H9 (cell line): ENCODE measurements around the gene IFI44. TPM values are rescaled to one million over a fixed set of nuclear protein-coding genes. Genes with fewer than 3 reads are reported as not detected.

Source experiments
- DNase-seq: peaks from one replicate; pipeline ENCODE4 v3.0.0-alpha.2; 2017
- H2AFZ ChIP-seq: one replicate; pipeline ENCODE4 v1.6.1; 2013; ENCODE audit warnings: mild to moderate bottlenecking, low read length, control low read depth, moderate library complexity
- H2AK5ac ChIP-seq: 2 replicates; pipeline ENCODE4 v1.6.1; 2013; ENCODE audit warnings: low read length, control low read depth, mixed read lengths; ENCODE audit not compliant: insufficient read length
- H2BK120ac ChIP-seq: one replicate; pipeline ENCODE4 v1.6.1; 2013; ENCODE audit warnings: low read depth, mild to moderate bottlenecking, low read length, control low read depth, inconsistent platforms; ENCODE audit not compliant: poor library complexity, severe bottlenecking
- H2BK12ac ChIP-seq: 2 replicates; pipeline ENCODE4 v1.6.1; 2013; ENCODE audit warnings: low read length, control low read depth, mixed read lengths, low read depth; ENCODE audit not compliant: insufficient read length
- H2BK15ac ChIP-seq: 2 replicates; pipeline ENCODE4 v1.6.1; 2013; ENCODE audit warnings: low read depth, low read length, control low read depth
- H2BK20ac ChIP-seq: one replicate; pipeline ENCODE4 v1.6.1; 2013; ENCODE audit warnings: low read depth, mild to moderate bottlenecking, low read length, control low read depth, inconsistent platforms; ENCODE audit not compliant: poor library complexity, severe bottlenecking
- H2BK5ac ChIP-seq: 2 replicates; pipeline ENCODE4 v1.6.1; 2013; ENCODE audit warnings: low read length, control low read depth, mixed read lengths; ENCODE audit not compliant: insufficient read length
- H3K14ac ChIP-seq: 2 replicates; pipeline ENCODE4 v1.6.1; 2013; ENCODE audit warnings: low read length, control low read depth; ENCODE audit not compliant: insufficient read depth
- H3K18ac ChIP-seq: 2 replicates; pipeline ENCODE4 v1.6.1; 2013; ENCODE audit warnings: low read depth, mild to moderate bottlenecking, mixed read lengths, low read length, control low read depth; ENCODE audit not compliant: insufficient read length
- H3K23ac ChIP-seq: 2 replicates; pipeline ENCODE4 v1.6.1; 2013; ENCODE audit warnings: low read length, control low read depth, mixed read lengths, low read depth; ENCODE audit not compliant: insufficient read length
- H3K23me2 ChIP-seq: 2 replicates; pipeline ENCODE4 v1.6.1; 2013; ENCODE audit warnings: low read depth, mild to moderate bottlenecking, mixed read lengths, low read length, control low read depth; ENCODE audit not compliant: insufficient read length, poor library complexity, severe bottlenecking
- H3K27ac ChIP-seq: 2 replicates; pipeline ENCODE4 v1.5.1; 2013; ENCODE audit warnings: low read length, control low read depth, mixed read lengths, low read depth; ENCODE audit not compliant: insufficient read length
- H3K27me3 ChIP-seq: 2 replicates; pipeline ENCODE4 v1.6.1; 2013; ENCODE audit warnings: low read length, control low read depth, inconsistent platforms; ENCODE audit not compliant: insufficient read depth
- H3K4ac ChIP-seq: 2 replicates; pipeline ENCODE4 v1.6.1; 2013; ENCODE audit warnings: low read depth, mild to moderate bottlenecking, control low read depth, inconsistent platforms, low read length, moderate library complexity
- H3K4me1 ChIP-seq: 2 replicates; pipeline ENCODE4 v1.6.1; 2013; ENCODE audit warnings: low read length, control low read depth, inconsistent platforms; ENCODE audit not compliant: insufficient read depth
- H3K4me2 ChIP-seq: 2 replicates; pipeline ENCODE4 v1.6.1; 2013; ENCODE audit warnings: low read length, control low read depth, mixed read lengths; ENCODE audit not compliant: insufficient read length, insufficient read depth
- H3K56ac ChIP-seq: 2 replicates; pipeline ENCODE4 v1.6.1; 2013; ENCODE audit warnings: low read depth, mild to moderate bottlenecking, mixed read lengths, low read length, control low read depth; ENCODE audit not compliant: insufficient read length
- H3K79me1 ChIP-seq: 2 replicates; pipeline ENCODE4 v1.6.1; 2013; ENCODE audit warnings: low read depth, mild to moderate bottlenecking, moderate library complexity, low read length, control low read depth, inconsistent platforms; ENCODE audit not compliant: insufficient read depth, poor library complexity, severe bottlenecking
- H3K79me2 ChIP-seq: 2 replicates; pipeline ENCODE4 v1.6.1; 2013; ENCODE audit warnings: low read length, control low read depth, inconsistent platforms; ENCODE audit not compliant: insufficient read depth
- H3K9ac ChIP-seq: 2 replicates; pipeline ENCODE4 v1.6.1; 2013; ENCODE audit warnings: low read length, control low read depth, mixed read lengths; ENCODE audit not compliant: insufficient read length; ENCODE audit errors: extremely low read depth
- H3K9me3 ChIP-seq: one replicate; pipeline ENCODE4 v1.6.1; 2013; ENCODE audit warnings: low read depth, low read length, inconsistent platforms; ENCODE audit not compliant: control insufficient read depth
- H3T11ph ChIP-seq: one replicate; pipeline ENCODE4 v1.6.1; 2013; ENCODE audit warnings: mild to moderate bottlenecking, low read length, control low read depth, inconsistent platforms
- H4K20me1 ChIP-seq: one replicate; pipeline ENCODE4 v1.6.1; 2013; ENCODE audit not compliant: control insufficient read depth, insufficient read length, insufficient read depth
- H4K5ac ChIP-seq: 2 replicates; pipeline ENCODE4 v1.6.1; 2013; ENCODE audit warnings: low read depth, mild to moderate bottlenecking, mixed read lengths, low read length, control low read depth; ENCODE audit not compliant: insufficient read length
- H4K8ac ChIP-seq: replicated peaks from 2 replicates; pipeline ENCODE4 v1.6.1; 2013; ENCODE audit warnings: low read length, control low read depth, mixed read lengths, low read depth; ENCODE audit not compliant: insufficient read length
- H4K91ac ChIP-seq: 2 replicates; pipeline ENCODE4 v1.6.1; 2013; ENCODE audit warnings: low read depth, mild to moderate bottlenecking, moderate library complexity, mixed read lengths, low read length, control low read depth; ENCODE audit not compliant: insufficient read length
- H3K27ac Mint-ChIP-seq, 3 experiments: 2 replicates in 2 of 3; 3 replicates in 1 of 3; pipeline ENCODE4 v1.8.0; 2020 to 2021; ENCODE audit warnings: mixed read lengths in 3 of 3, mild to moderate bottlenecking in 1 of 3, moderate library complexity in 1 of 3
- H3K27me3 Mint-ChIP-seq: 2 replicates; pipeline ENCODE4 v1.8.0; 2021; ENCODE audit warnings: low read depth, mild to moderate bottlenecking, moderate library complexity, mixed read lengths
- H3K36me3 Mint-ChIP-seq, 3 experiments: 2 replicates in 2 of 3; 3 replicates in 1 of 3; pipeline ENCODE4 v1.8.0; 2020 to 2021; ENCODE audit warnings: low read depth in 3 of 3, mixed read lengths in 3 of 3; ENCODE audit not compliant: insufficient read depth in 1 of 3
- H3K4me1 Mint-ChIP-seq, 2 experiments: 2 replicates each; pipeline ENCODE4 v1.8.0; 2020; ENCODE audit warnings: mixed read lengths in 2 of 2
- H3K4me3 Mint-ChIP-seq, 2 experiments: 2 replicates in 1 of 2; 3 replicates in 1 of 2; pipeline ENCODE4 v1.8.0; 2020 to 2021; ENCODE audit warnings: mild to moderate bottlenecking in 2 of 2, mixed read lengths in 2 of 2, moderate library complexity in 1 of 2
- H3K9me3 Mint-ChIP-seq, 2 experiments: 2 replicates in 1 of 2; 3 replicates in 1 of 2; pipeline ENCODE4 v1.8.0; 2020; ENCODE audit warnings: mild to moderate bottlenecking in 2 of 2, mixed read lengths in 2 of 2, moderate library complexity in 1 of 2
- WGBS: extraction: QIAGEN DNeasy Blood & Tissue Kit; methylation state at CpG from one replicate; pipeline ENCODE4 v1.1.7; 2013; ENCODE audit warnings: missing lambda C conversion rate, low lambda C conversion rate, mixed read lengths; ENCODE audit not compliant: insufficient read length; ENCODE audit errors: extremely low coverage; 5-methylcytosine and 5-hydroxymethylcytosine counted together
- total RNA-seq: library from RNA; stranded (reverse); gene quantifications from 2 replicates; pipeline ENCODE4 v1.2.1, GENCODE V29; 2021
- TF ChIP-seq, protein P1 (sequence below): fragments of 200-600 bp; sonication (generic); conservative IDR thresholded peaks from 3 replicates; pipeline ENCODE4 v1.8.0; 2021; ENCODE audit warnings: antibody characterized with exemption, mild to moderate bottlenecking

The IFI44 gene
- total RNA-seq, 1 experiment from 2014 or later = not detected

DNA sequence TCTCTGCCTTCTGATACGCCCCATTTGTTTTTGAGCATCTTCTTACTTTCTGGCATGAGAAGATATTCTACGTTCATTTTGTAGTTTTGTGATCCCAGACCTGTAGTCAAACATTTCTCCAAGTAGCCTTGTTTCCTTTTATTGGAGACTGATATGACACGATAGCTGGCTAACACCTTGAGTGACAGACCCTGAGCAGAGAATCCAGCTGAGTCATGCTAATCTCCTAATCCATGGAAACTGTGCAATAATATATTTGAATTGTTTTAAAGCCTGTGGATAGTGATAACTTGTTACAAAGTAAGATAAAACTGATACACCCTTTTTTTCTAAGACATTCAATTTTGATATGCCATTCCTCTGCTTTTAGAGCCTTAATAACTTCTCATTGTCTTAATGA lies 30.6 kb upstream of the IFI44 start:
- Histone ChIP-seq H2BK120ac (no peak overlapping the region), H3K4me2 (no peak overlapping the region), H3K23me2 (no peaks in the 10 kb centered on the region), H2AK5ac (no peak overlapping the region), H3K23ac (no peak overlapping the region), H3T11ph (no peak overlapping the region), H2BK20ac (no peak overlapping the region), H4K5ac (no peak overlapping the region), H3K9ac (no peak overlapping the region), H3K18ac (no peak overlapping the region), H3K27ac (no peak overlapping the region), H3K9me3 (no peaks in the 10 kb centered on the region), H3K79me1 (no peaks in the 10 kb centered on the region), H2BK15ac (no peak overlapping the region), H3K14ac (no peak overlapping the region), H3K27me3 (no peaks in the 10 kb centered on the region), H2AFZ (no peak overlapping the region), H2BK12ac (no peak overlapping the region), H4K20me1 (no peaks in the 10 kb centered on the region), H4K8ac (no peak overlapping the region), H4K91ac (no peak overlapping the region), H2BK5ac (no peak overlapping the region), H3K56ac (no peak overlapping the region), H3K4ac (no peak overlapping the region), H3K79me2 (no peaks in the 10 kb centered on the region), H3K4me1 (no peaks in the 10 kb centered on the region)
- TF ChIP-seq, protein P1, sequence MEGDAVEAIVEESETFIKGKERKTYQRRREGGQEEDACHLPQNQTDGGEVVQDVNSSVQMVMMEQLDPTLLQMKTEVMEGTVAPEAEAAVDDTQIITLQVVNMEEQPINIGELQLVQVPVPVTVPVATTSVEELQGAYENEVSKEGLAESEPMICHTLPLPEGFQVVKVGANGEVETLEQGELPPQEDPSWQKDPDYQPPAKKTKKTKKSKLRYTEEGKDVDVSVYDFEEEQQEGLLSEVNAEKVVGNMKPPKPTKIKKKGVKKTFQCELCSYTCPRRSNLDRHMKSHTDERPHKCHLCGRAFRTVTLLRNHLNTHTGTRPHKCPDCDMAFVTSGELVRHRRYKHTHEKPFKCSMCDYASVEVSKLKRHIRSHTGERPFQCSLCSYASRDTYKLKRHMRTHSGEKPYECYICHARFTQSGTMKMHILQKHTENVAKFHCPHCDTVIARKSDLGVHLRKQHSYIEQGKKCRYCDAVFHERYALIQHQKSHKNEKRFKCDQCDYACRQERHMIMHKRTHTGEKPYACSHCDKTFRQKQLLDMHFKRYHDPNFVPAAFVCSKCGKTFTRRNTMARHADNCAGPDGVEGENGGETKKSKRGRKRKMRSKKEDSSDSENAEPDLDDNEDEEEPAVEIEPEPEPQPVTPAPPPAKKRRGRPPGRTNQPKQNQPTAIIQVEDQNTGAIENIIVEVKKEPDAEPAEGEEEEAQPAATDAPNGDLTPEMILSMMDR = no peak
- no peaks in the 10 kb centered on the region for H3K9me3 Mint-ChIP-seq
- DNase-seq = no peak
- no CpG with 5 or more reads among the region's 3 CpGs for WGBS
- no peak overlapping the region for H3K27ac Mint-ChIP-seq
- H3K4me3 Mint-ChIP-seq = no peak overlapping the region
- H3K36me3 Mint-ChIP-seq = no peaks in the 10 kb centered on the region
- H3K27me3 Mint-ChIP-seq = peaks cover 16% of the 10 kb centered on the region
- H3K4me1 Mint-ChIP-seq = peaks cover 0 to 6% of the 10 kb centered on the region in 2 experiments; a peak in 2 of 4 replicates
